Omental fat pad (tissue), 4 donors: ENCODE data around the gene TLR5. TPM values are rescaled to one million over a fixed set of nuclear protein-coding genes. Genes with fewer than 3 reads are reported as not detected.

Experiments used
- ATAC-seq: fragments of 150-250 bp; one replicate; pipeline ENCODE4 v1.9.1; 2016; ENCODE audit warnings: mild to moderate bottlenecking, moderate library complexity; ENCODE audit not compliant: low FRiP score
- DNase-seq: peaks from one replicate; pipeline ENCODE4 v3.0.0-alpha.2; 2019; ENCODE audit warnings: low spot score
- CTCF ChIP-seq, 3 donors: fragments of 450-650 bp; IDR thresholded peaks; one replicate each; pipeline ENCODE4 v1.5.1; 2016 to 2017; ENCODE audit warnings: antibody characterized with exemption in 3 of 3, mild to moderate bottlenecking in 3 of 3, moderate library complexity in 2 of 3
- total RNA-seq, 4 donors: library from RNA; depleted of rRNA; stranded (reverse); fragments of >200 nt; gene quantifications; one replicate each; pipeline ENCODE4 v1.1.0, GENCODE V29; 2016

The TLR5 gene
- total RNA-seq, 4 donors from 2014 or later: 7.0 to 12.6 (median 10.0) TPM

DNA sequence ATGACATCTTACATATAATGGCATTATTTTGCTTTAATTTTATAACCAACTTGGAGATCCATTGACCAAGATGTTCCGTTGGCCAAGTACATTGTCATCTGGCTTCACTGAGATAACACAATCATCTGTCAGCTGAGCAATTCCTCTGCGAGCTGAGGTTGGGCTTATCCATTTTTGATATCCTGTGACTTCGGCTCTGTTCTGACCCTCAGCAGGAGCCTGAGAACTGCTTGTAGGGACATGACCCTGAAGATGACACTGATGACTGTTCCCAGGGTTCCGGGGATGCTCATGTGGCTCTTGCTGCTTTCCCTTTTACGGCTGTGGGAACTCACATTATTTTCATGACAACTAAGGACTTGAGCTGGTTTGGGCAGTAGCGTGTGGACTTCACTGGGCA is 51.2 kb downstream of the TLR5 start:
- ATAC-seq: no peak

GRCh38 chr1:223089250-223089649 is 53.8 kb downstream of the TLR5 start:
- DNase-seq (no peak), ATAC-seq (no peak)
- no peak for TF ChIP-seq CTCF (IDR thresholded peaks at IDR 0.05)

More for the DNA sequence above, 51.2 kb downstream of the TLR5 start:
- DNase-seq: no peak
- TF ChIP-seq CTCF (IDR thresholded peaks at IDR 0.05): no peak

DNA sequence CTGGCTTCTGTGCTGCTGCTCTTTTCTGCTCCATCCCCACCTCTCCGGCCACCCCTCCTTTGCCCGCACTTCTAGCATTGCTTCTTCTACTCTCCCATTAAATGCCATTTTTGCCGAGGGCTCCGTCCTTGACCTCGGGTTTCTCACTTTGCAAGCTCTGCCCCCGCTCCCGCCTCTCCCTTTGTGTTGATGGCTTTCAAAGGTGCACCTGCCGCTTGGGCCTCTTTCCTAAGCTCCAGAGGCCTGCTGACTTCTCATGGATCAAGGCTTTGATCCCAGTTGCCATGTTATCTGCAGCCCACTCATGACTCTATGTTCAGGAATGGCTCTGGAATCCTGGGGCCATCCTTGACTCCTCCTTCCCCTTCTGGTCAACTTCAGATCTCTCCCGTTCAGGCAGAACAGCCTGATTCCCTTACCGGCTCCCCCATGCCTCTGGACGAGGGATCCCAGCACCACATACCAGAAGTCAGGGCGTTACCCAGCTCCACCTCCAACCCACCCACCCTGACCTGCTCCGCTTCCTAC is 54.3 kb downstream of the TLR5 start:
- DNase-seq: no peak

GRCh38 chr1:223087291-223088255 is 55.5 kb downstream of the TLR5 start:
- TF ChIP-seq CTCF (IDR thresholded peaks at IDR 0.05): no peak
- ATAC-seq (peak; percentile 27), DNase-seq (no peak)

More for the DNA sequence above, 54.3 kb downstream of the TLR5 start:
- ATAC-seq: no peak
- no peak for TF ChIP-seq CTCF (IDR thresholded peaks at IDR 0.05)

DNA sequence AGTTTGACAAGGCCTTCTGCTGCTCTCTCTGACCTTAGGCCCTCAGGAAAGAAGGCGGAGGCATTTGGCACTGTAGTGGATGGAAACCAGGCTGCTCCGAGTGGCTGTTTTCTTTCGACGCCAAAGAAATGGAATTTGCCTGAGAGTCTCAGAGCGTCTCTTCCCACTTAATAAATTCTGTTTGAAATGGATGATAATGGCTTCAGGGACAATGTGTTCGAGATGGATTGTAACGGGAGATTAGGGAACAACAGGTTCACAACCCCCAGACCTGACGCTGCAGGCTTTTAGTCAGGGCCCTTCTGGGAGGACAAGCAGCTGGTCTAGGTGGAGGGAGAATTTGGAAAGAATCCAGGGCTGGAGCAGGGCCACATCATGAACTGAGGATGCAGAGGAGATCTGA is 58.6 kb downstream of the TLR5 start:
- DNase-seq (no peak), ATAC-seq (no peak)
- TF ChIP-seq CTCF (IDR thresholded peaks at IDR 0.05): no peak

GRCh38 chr1:223083831-223084230 is 59.2 kb downstream of the TLR5 start:
- no peak for ATAC-seq

More at GRCh38 chr1:223083831-223084230, 59.2 kb downstream of the TLR5 start:
- TF ChIP-seq CTCF (IDR thresholded peaks at IDR 0.05): no peak
- no peak for DNase-seq
